Brain microvascular endothelial cell (primary cell): ENCODE data around the gene RASSF3.

Experiments used
- DNase-seq: peaks from one replicate; pipeline ENCODE4 v3.0.0-alpha.2; 2020
- H3K27ac ChIP-seq: fragments of 250-450 bp; sonication (Bioruptor Pico); 2 replicates; pipeline ENCODE4 v1.5.1; 2020; ENCODE audit warnings: mild to moderate bottlenecking, moderate library complexity
- H3K27me3 ChIP-seq: fragments of 250-450 bp; sonication (Bioruptor Pico); replicated peaks from 2 replicates; pipeline ENCODE4 v1.5.1; 2020; ENCODE audit warnings: mild to moderate bottlenecking
- H3K36me3 ChIP-seq: fragments of 250-450 bp; sonication (Bioruptor Pico); replicated peaks from 2 replicates; pipeline ENCODE4 v1.5.1; 2020; ENCODE audit warnings: mild to moderate bottlenecking
- H3K4me3 ChIP-seq: 2 replicates; pipeline ENCODE4 v1.5.1; 2011; ENCODE audit warnings: low read depth, mild to moderate bottlenecking, control low read depth, low read length, moderate library complexity
- in situ Hi-C: cut with HindIII; loops from 2 replicates; pipeline ENCODE4 v1.10.0; 2017; ENCODE audit warnings: low sequenced_read_pairs, low pct_ligation_motif_present
- TF ChIP-seq, protein P1 (sequence below): IDR thresholded peaks from 2 replicates; pipeline ENCODE4 v1.5.1; 2011; ENCODE audit warnings: low read depth, mild to moderate bottlenecking, moderate library complexity, low read length, control low read depth, inconsistent platforms; ENCODE audit errors: missing control alignments

The RASSF3 gene

DNA sequence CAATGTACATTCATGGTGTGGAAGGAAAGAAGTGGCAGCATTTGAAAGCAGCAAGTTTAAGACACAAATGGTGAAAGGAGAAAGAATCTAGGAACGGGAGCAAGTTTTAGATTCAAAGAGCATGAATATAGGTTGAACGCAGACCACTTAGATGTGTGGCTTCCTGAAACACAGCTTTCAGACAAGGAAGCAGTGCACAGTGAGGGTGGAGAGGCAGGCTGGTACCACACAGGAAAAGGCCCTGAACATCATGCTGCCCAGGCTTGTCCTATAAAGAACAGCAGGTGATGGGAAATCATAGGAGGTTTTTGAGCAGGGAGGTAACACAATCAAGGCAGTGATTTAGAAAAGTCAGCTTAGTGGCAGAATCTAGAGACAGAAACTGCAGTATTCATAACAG is 113.3 kb downstream of the RASSF3 start:
- TF ChIP-seq, protein P1, sequence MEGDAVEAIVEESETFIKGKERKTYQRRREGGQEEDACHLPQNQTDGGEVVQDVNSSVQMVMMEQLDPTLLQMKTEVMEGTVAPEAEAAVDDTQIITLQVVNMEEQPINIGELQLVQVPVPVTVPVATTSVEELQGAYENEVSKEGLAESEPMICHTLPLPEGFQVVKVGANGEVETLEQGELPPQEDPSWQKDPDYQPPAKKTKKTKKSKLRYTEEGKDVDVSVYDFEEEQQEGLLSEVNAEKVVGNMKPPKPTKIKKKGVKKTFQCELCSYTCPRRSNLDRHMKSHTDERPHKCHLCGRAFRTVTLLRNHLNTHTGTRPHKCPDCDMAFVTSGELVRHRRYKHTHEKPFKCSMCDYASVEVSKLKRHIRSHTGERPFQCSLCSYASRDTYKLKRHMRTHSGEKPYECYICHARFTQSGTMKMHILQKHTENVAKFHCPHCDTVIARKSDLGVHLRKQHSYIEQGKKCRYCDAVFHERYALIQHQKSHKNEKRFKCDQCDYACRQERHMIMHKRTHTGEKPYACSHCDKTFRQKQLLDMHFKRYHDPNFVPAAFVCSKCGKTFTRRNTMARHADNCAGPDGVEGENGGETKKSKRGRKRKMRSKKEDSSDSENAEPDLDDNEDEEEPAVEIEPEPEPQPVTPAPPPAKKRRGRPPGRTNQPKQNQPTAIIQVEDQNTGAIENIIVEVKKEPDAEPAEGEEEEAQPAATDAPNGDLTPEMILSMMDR: no peak
- Histone ChIP-seq H3K27me3 (no peaks in the 10 kb centered on the region), H3K4me3 (no peak overlapping the region), H3K27ac (no peak overlapping the region), H3K36me3 (peaks cover 30% of the 10 kb centered on the region)
- no peak for DNase-seq
- in situ Hi-C loops: no loop called here

DNA sequence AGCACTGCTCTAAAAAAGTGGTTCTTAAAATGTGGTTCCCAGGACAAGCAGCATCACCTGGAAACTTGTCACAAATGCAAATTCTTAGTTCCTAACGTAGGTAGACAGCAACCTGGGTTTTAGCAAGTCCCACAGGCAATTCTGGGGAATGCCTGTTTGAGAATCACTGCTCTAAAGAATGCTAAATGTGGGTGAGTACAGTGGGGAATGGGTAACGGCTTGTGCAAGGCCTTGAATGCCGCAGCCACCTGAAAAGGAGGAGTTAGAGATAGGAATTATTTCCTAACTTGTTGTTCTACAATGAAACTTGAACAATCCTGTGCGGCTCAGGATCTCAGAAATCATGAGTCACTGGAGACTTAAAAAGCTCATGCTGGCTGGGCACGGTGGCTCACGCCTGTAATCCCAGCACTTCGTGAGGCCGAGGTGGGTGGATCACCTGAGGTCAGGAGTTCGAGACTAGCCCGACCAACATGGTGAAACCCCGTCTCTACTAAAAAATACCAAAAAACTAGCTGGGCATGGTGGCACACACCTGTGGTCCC is 114.0 kb downstream of the RASSF3 start:
- no peak overlapping the region for H3K4me3 ChIP-seq
- no peaks in the 10 kb centered on the region for H3K27me3 ChIP-seq
- in situ Hi-C loops: no loop called here
- H3K27ac ChIP-seq: no peak overlapping the region
- TF ChIP-seq, protein P1: no peak
- peaks cover 29% of the 10 kb centered on the region for H3K36me3 ChIP-seq
- DNase-seq: no peak

DNA sequence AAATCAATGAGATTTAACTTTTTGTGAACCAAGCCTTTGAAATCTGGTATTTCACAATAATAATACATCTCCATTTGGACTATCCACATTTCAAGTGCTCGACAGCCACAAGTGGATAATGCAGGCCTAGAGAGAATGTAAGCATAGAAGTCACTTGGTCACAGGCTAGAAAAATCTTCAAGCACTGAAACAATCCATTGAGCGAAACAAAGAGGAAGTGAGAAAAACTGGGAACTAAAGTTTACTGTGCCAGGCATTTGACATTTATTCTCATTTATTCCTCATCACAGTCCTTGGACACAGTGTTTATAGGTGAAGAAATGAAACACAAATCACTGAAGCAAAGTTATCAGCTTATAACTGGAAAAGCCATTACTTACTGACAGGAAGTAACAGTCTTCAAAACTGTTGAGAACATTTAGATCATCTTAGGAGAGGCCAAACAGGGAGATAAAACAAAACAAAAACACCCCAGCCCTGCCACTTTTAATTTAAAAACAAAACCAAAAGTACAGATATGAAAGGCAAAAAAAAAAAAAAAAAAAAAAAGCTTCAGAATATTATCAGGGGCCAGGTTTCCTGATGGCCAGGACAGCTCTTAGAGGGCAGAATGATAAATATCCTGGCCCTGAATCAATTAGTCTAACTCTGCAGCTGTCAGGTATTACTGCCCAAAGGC is 119.8 kb downstream of the RASSF3 start:
- H3K4me3 ChIP-seq: no peak overlapping the region
- no peak for DNase-seq
- no peak overlapping the region for H3K27ac ChIP-seq
- H3K27me3 ChIP-seq: no peaks in the 10 kb centered on the region
- TF ChIP-seq, protein P1: no peak
- peaks cover 4% of the 10 kb centered on the region for H3K36me3 ChIP-seq
- in situ Hi-C loops: no loop called here

DNA sequence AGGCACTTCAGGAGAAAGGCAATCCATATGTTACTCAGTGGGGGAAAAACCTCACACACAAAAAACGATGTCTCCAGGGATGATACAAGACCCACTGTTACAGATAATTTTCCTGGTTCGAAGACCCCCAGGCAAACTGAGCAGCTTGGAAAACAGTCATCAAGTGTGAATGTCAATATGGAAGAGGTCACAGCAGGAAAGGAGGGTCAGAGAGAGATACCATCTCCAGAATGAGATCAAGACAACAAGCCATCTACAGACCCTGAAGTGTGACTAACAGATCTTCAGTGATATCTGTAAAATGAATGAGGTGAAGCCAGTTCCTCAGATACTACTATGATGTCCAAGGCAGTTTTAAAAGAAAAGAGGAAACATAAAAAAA is 120.3 kb downstream of the RASSF3 start:
- TF ChIP-seq, protein P1: no peak
- Histone ChIP-seq H3K27ac (no peak overlapping the region), H3K36me3 (peaks cover 4% of the 10 kb centered on the region), H3K4me3 (no peak overlapping the region), H3K27me3 (no peaks in the 10 kb centered on the region)
- DNase-seq: no peak
- in situ Hi-C loops: no loop called here

DNA sequence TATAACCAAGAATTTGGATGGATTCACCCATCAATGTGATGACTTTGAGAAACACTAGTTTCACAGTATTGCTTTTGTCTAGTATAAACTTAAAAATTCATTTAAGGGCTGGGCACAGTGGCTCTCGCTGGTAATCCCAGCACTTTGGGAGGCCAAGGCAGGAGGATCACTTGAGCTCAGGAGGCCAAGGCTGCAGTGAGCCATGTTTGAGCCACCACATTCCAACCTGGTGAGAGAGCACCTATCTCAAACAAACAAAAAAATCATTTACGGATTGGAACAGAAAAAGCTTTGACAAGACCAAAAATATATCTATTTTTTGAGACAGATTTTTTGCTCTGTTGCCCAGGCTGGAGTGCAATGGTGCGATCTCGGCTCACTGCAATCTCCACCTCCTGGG is 121.4 kb downstream of the RASSF3 start:
- H3K27me3 ChIP-seq: no peaks in the 10 kb centered on the region
- in situ Hi-C loops: no loop called here
- TF ChIP-seq, protein P1: no peak
- H3K4me3 ChIP-seq: no peak overlapping the region
- H3K36me3 ChIP-seq: peaks cover 4% of the 10 kb centered on the region
- DNase-seq: no peak
- no peak overlapping the region for H3K27ac ChIP-seq

DNA sequence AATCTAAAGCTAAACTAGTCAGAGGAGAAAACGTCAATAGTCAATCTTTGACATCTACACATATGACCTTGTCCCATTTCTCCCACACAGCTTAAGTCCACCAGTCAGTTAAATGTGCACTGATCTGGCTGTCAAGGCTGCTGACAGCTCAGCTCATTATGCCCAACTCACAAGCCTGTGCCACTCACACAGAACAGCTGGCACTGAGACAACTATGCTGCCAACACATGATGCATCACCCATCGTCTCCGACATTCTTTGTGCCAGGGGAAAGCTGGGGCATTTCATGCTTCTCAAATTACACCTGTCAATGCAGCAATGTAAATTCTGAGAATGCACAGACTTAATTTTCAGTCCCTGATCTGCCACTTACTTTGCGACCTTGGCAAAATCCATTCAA is 123.6 kb downstream of the RASSF3 start:
- TF ChIP-seq, protein P1: no peak
- H3K27ac ChIP-seq: no peak overlapping the region
- in situ Hi-C loops: no loop called here
- H3K27me3 ChIP-seq: no peaks in the 10 kb centered on the region
- no peak overlapping the region for H3K4me3 ChIP-seq
- H3K36me3 ChIP-seq: peaks cover 4% of the 10 kb centered on the region
- DNase-seq: no peak
